Thyroid gland (tissue), 4 donors: ENCODE results near the gene ZNF283.

Source experiments
- POLR2A ChIP-seq, 2 donors: fragments of 450-650 bp; IDR thresholded peaks; one replicate each; pipeline ENCODE4 v1.6.1; 2017; ENCODE audit warnings: antibody characterized with exemption in 2 of 2, mild to moderate bottlenecking in 2 of 2, moderate library complexity in 1 of 2
- TF ChIP-seq, protein P1 (sequence below), 6 experiments: fragments of 200-600 bp in 3 of 6; fragments of 450-650 bp in 3 of 6; sonication (generic) in 3 of 6; IDR thresholded peaks; one replicate each; pipeline ENCODE4 v1.5.1; 2016 to 2019; ENCODE audit warnings: antibody characterized with exemption in 6 of 6, mild to moderate bottlenecking in 2 of 6, inconsistent platforms in 1 of 6, moderate library complexity in 1 of 6

GRCh38 chr19:43839139-43839538 lies 12.0 kb downstream of the ZNF283 start:
- TF ChIP-seq, protein P1, sequence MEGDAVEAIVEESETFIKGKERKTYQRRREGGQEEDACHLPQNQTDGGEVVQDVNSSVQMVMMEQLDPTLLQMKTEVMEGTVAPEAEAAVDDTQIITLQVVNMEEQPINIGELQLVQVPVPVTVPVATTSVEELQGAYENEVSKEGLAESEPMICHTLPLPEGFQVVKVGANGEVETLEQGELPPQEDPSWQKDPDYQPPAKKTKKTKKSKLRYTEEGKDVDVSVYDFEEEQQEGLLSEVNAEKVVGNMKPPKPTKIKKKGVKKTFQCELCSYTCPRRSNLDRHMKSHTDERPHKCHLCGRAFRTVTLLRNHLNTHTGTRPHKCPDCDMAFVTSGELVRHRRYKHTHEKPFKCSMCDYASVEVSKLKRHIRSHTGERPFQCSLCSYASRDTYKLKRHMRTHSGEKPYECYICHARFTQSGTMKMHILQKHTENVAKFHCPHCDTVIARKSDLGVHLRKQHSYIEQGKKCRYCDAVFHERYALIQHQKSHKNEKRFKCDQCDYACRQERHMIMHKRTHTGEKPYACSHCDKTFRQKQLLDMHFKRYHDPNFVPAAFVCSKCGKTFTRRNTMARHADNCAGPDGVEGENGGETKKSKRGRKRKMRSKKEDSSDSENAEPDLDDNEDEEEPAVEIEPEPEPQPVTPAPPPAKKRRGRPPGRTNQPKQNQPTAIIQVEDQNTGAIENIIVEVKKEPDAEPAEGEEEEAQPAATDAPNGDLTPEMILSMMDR (IDR thresholded peaks at IDR 0.05): no peak
- TF ChIP-seq POLR2A (IDR thresholded peaks at IDR 0.05): no peak
